Measurements from ENCODE around the gene MYBPC2.
"Not testable (repeated sequence)": the region's sequence is repeated elsewhere in the genome, so short reads cannot be mapped to it uniquely, and the experiment has no call there.

The MYBPC2 gene

GRCh38 chr19:50428772-50429463 is 3.8 kb upstream of the MYBPC2 start:
- no peak for FAIRE-seq

GRCh38 chr19:50430888-50431342 is 1.8 kb upstream of the MYBPC2 start:
- no peak for FAIRE-seq

DNA sequence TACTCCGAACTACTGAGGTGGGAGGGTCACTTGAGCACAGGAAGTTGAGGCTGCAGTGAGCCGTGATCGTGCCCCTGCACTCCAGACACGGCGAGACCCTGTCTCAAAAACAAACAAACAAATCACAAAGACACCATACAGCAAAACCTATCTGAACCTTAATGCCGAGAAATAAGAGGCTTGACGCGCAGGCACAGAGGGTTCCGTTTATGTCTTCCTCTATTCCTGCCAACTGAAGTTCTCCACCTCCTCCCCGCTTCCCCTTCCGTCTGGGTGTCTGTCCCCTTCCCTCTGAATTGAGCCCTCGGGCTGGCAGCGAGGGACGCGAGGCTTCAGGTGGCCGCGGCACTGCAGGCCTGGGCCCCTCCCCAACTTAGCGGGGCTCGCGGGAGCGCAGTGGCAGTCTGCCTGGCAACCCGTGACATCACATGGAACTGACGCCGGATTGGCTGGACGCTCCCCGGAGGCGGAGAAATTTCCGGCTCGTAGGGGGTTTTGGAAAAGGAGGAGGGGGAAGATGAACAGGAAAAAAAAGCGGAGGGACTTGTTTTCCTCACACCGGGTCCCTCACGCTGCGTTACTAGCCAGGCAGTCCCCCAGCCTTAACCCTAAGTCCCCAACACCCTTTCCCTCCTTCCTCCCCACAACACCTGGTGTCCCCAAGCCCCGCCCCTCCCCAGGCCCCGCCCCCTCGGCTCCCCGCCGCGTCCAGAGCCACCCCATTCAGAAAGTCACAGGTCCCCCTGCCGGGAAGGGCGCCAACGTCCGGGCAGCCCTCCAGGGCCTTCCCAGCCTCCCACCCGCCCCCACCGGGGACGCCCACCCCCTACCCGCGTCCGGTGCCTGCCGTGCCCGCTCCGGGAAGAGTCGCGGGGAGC is 1.1 kb upstream of the MYBPC2 start:
- FAIRE-seq = peak; percentile 74

DNA sequence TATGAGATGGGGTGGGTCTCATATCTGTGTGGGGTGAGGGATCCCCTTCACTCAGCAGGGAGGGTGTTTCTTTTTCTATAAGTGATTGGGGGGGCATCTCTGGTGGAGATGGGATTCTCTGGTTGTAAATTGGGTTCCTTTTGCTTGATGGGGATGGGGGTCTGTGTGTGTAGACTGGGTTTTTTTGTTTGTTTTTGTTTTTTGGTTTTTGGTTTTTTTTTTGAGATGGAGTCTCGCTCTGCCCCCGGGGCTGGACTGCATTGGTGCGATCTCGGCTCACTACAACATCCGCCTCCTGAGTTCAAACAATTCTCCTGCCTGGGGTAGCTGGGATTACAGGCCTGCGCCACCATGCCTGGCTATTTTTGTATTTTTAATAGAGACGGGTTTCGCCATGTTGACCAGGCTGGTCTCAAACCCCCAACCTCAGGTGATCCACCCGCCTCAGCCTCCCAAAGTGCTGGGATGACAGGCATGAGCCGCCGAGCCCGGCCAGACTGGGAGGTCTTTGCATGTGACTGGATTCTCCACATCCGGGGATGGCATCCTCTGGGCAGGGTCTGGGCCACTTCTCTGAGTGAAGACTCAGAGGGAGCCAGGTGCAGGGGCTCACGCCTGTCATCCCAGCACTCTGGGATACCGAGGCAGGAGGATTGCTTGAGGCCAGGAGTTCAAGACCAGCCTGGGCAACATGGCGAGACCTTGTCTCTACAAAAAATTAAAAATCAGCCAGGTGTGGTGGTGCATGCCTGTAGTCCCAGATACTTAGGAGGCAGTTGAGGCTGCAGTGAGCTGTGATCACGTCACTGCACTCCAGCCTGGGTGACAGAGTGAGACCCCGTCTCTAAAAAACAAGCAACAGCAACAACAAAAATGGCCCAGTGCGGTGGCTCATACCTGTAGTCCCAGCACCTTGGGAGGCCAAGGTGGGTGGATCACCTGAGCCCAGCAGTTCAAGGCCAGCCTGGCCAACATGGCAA is 799 bp downstream of the MYBPC2 start:
- no peak for FAIRE-seq

- FAIRE-seq = no peak
These were observed 1.8 kb downstream of the MYBPC2 start for GRCh38 chr19:50434525-50434924.

DNA sequence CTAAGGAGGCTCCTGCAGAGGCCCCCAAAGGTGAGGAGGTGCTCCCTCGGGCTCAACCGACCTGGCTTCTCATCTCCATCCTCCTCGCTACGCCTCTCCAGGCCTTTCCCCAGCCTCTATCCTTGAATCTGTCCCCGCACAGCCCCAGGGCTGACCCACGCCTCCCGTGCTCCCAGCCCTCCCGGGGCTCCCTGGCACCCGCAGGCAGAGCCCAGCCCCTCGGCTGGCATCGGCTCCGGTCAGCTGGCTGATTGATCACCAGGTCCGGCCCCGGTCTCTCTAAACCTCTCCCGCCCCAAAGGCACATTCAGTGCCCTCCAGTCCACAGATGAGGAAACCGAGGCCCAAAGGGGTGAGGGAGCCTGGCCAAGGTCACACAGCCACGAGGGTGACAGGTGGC is 2.5 kb downstream of the MYBPC2 start:
- no peak for FAIRE-seq

DNA sequence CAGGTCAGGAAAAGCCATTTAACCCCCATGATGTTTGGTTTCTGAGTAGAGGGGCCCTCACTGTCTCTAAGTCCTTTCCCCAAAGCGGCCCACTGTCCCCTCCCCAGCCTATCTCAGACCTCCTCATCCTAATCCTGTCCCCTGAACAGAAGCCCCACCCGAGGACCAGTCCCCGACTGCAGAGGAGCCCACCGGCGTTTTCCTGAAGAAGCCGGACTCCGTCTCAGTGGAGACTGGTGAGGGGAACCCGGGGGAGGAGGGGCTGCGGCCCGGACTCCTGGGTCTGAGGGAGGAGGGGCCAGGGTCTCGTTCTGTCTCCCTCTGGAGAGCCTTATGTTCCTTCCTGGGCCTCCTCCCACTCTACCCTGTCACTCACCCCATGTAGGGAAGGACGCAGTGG is 2.9 kb downstream of the MYBPC2 start:
- FAIRE-seq = no peak

- no peak for FAIRE-seq
These were observed 5.3 kb downstream of the MYBPC2 start for GRCh38 chr19:50437862-50438449.

DNA sequence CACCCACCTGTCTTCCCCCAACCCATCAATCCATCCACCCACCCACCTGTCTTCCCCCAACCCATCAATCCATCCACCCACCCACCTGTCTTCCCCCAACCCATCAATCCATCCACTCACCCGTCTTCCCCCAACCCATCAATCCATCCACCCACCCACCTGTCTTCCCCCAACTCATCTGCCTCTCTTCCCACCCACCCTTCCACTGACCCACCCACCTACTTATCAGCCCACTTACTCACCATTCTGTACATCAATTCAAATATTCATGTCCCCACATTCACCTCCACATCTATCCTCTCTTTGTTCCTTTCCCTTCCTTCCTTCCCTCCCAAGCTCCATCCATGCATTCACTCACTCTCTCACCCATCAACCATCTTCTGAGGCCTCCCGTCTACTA is 6.4 kb downstream of the MYBPC2 start:
- not testable (repeated sequence) for FAIRE-seq

- no peak for FAIRE-seq
These were observed 11.4 kb downstream of the MYBPC2 start for GRCh38 chr19:50444059-50444458.

DNA sequence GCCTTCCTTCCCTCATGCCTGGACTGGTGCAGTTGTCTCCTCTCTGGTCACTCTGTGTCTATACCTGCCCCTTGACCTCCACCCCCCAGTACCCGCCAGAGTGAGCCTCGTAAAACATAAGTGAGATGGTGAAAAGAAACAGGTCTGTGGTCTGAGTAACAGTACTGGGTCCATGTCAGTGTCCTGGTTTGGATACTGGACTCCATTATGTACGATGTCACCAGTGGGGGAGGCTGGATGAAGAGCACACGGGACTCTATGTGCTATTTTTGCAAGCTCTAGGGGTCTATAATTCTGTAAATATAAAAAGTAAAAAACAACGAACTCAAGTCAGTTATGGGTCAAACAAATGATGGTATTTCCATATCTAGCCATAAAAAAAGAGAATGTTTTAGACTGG is 14.4 kb downstream of the MYBPC2 start:
- no peak for FAIRE-seq

GRCh38 chr19:50447750-50448149 is 15.1 kb downstream of the MYBPC2 start:
- FAIRE-seq = no peak

- FAIRE-seq = no peak
These were observed 16.7 kb downstream of the MYBPC2 start for GRCh38 chr19:50449236-50449899.

DNA sequence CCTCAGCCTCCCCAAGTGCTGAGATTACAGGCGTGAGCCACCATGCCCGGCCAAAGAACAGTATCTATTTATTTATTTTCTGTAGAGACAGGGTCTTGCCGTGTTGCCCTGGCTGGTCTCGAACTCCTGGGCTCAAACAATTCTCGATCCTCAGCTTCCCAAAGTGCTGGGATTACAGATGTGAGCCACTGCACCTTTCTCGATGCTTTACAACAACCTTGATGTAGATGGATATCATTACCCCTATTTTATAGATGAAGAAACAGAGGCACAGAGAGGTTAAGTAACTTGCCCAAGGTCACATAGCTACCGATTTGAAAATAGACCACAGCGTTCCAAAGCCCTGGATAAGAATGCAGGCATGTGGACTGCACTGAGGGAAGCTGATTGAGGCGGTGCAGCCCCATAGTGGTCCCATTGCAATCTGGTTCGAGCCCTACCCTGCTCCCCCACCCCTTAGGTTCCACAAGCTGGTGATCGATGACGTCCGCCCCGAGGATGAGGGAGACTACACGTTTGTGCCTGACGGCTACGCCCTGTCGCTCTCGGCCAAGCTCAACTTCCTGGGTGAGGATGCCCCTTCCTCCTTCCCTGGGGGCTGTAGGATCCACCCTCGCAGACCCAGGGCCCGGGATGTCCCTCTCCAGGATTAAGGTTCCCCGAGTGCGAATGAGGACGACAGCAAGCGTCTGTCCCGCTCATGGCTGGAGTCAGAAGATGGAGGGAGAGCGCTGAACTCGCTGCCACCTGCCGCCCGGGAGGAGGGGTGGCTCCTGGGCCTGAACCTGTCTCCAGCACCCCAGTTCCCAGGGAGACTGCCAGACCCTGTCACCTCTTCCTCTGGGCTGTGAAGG is 17.9 kb downstream of the MYBPC2 start:
- no peak for FAIRE-seq

DNA sequence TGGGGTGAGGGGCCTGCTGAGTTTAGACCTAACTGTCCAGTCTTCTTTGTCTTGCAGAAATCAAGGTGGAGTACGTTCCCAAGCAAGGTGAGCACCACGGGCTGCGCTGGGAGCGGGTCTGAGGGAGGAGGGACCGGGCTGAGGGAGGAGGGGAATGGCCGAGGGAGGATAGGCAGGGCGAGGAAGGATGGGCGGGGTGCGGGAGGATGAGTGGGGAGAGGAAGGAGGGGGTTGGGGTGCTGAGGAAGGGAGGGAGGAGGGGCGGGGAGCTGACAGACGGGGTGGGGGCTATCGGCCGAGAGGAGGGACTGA is 18.5 kb downstream of the MYBPC2 start:
- no peak for FAIRE-seq

- no peak for FAIRE-seq
These were observed 20.6 kb downstream of the MYBPC2 start for GRCh38 chr19:50453243-50453642.

DNA sequence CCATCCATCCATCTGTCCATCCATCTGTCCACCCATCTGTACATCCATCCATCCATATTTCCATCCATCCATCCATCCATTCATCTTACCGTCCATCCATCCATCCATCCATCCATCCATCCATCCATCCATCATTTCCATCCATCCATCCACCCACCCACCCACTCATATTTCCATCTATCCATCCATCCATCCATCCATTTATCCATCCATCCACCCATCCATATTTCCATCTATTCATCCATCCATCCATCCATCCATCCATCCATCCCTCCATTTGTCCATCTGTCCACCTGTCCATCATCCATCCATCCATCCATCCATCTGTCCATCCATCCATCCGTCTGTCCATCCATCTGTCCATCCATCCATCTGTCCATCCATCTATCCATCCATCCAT is 23.3 kb downstream of the MYBPC2 start:
- no peak for FAIRE-seq

DNA sequence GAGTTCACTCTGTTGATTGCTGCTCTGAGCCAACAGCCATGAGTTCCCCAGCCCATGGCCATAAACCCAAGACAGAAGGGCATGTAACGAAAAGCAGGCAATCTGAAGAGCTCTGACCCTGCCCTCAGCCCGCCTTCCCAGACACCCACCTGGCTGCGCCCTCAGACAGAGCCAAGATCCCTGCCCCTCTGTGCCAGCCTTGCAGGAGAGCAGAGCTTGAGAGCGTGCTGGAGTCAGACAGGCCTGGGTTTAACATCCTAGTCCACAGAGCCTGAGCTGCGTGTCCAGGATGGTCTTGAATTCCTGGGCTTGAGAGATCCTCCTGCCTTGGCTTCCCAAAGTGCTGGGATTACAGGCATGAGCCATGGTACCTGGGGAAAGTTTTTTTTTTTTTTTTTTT is 24.6 kb downstream of the MYBPC2 start:
- FAIRE-seq = no peak

DNA sequence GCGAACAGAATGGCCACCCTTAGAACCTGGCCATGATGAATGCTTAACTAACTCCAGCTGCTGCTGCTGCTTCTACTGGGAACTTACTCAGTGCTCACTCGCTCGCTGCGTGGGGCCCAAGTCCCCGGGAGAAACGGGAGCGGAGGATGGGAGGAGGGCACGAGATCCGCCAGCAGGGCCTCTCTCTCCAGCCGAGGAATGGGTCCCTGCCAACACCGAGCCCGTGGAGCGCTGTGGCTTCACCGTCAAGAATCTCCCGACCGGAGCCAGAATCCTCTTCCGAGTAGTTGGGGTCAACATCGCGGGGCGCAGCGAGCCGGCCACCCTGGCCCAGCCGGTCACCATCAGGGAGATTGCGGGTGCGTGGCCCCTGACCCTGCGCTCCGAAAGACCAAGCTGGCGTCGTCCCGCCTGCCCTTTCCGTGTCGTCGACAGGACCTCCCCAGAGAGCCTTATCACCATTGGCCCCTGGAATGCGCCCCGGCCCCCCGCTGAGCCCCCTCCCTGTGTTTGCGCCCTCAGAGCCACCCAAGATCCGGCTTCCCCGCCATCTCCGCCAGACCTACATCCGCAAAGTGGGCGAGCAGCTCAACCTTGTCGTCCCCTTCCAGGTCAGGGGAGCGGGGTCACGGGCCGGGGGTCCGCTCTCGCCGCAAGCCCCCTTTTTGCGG is 25.8 kb downstream of the MYBPC2 start:
- FAIRE-seq = no peak

GRCh38 chr19:50459067-50459456 is 26.4 kb downstream of the MYBPC2 start:
- no peak for FAIRE-seq

- no peak for FAIRE-seq
These were observed 26.9 kb downstream of the MYBPC2 start for GRCh38 chr19:50459638-50460037.
